Measurements from ENCODE around the gene PRLR. TPM values are rescaled to one million over a fixed set of nuclear protein-coding genes. Genes with fewer than 3 reads are reported as not detected.

The PRLR gene
- total RNA-seq, 2 experiments from 2014 or later: 0.03 TPM; not detected in 1

DNA sequence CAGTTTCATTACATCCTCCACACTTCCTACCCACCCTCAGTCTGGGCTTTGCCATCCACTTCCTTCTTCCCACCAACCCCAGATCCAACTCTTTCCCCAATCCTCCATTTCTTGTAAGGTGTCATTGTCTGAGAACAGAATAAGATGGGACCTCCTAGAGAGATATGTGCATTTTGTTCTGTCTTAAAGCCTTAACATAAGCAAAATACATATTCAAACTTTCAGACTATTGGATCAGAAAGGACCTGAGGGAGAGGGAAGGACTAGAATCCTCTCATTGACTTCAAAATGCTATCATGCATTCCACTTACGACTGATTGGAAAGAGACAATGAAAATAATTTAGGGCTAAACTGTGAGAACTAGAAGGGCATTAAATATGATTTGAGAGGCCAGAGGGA lies 225.5 kb downstream of the PRLR start:
- CTCF ChIA-PET: no interaction called here
- Mint-ChIP-seq H3K27me3 (peaks cover 60% of the 10 kb centered on the region), H3K9me3 (no peaks in the 10 kb centered on the region), H3K4me1 (ENCODE audit: low read depth) (no peaks in the 10 kb centered on the region), H3K36me3 (ENCODE audit: low read depth) (no peaks in the 10 kb centered on the region), H3K27ac (no peak overlapping the region), H3K4me3 (no peak overlapping the region)
- Histone ChIP-seq H3K36me3 (ENCODE audit: insufficient read depth, low read length) (no peaks in the 10 kb centered on the region), H3K4me1 (ENCODE audit: insufficient read depth, low read length) (no peaks in the 10 kb centered on the region), H3K27ac (ENCODE audit: low read depth in 1 of 2, low read length in 2 of 2) (no peak overlapping the region), H3K9me3 (ENCODE audit: control insufficient read depth in 1 of 2, insufficient read depth in 1 of 2, low read length in 2 of 2) (no peaks in the 10 kb centered on the region), H3K27me3 (ENCODE audit: control insufficient read depth in 1 of 2, insufficient read depth in 2 of 2, low read length in 2 of 2) (peaks cover 5 to 13% of the 10 kb centered on the region in 2 experiments), H3K4me3 (ENCODE audit: low read length) (no peak overlapping the region)
- POLR2A ChIA-PET: no interaction called here
- no peak for ATAC-seq (ENCODE audit: poor library complexity)
- DNase-seq: no peak
- intact Hi-C loops (cut with DNase I, micrococcal nuclease): loop anchor here in 1 of 2 experiments (5.0 kb wide), 2 partner anchors 482 to 517 kb away; no protein-coding TSS in a partner anchor
- TF ChIP-seq, protein P1, sequence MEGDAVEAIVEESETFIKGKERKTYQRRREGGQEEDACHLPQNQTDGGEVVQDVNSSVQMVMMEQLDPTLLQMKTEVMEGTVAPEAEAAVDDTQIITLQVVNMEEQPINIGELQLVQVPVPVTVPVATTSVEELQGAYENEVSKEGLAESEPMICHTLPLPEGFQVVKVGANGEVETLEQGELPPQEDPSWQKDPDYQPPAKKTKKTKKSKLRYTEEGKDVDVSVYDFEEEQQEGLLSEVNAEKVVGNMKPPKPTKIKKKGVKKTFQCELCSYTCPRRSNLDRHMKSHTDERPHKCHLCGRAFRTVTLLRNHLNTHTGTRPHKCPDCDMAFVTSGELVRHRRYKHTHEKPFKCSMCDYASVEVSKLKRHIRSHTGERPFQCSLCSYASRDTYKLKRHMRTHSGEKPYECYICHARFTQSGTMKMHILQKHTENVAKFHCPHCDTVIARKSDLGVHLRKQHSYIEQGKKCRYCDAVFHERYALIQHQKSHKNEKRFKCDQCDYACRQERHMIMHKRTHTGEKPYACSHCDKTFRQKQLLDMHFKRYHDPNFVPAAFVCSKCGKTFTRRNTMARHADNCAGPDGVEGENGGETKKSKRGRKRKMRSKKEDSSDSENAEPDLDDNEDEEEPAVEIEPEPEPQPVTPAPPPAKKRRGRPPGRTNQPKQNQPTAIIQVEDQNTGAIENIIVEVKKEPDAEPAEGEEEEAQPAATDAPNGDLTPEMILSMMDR (IDR thresholded peaks at IDR 0.05): no peak

DNA sequence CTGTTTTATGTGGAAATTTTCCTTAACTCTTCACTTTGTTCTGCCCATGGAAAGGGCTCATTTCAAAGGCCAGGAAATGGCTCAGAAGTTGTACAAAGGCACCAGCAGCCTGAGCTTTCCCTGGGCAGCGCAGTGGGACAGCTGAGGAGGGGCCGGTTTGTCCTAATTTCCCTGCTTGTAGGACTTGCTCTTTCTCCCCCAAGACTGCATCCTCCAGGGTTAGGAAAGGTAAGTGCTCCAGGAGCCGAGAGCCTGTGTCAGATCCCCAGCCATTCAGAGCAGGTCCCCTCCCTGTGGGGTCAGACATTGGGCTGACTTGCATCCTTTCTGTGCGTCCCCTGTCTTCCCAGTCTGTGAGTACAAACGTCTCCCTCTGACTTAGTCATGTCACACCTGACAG lies 226.1 kb downstream of the PRLR start:
- ATAC-seq (ENCODE audit: poor library complexity) (no peak), DNase-seq (no peak)
- no peaks in the 10 kb centered on the region for H3K9me3 ChIP-seq (ENCODE audit: control insufficient read depth in 1 of 2, insufficient read depth in 1 of 2, low read length in 2 of 2)
- no peak overlapping the region for H3K4me3 ChIP-seq (ENCODE audit: low read length)
- Mint-ChIP-seq H3K4me1 (ENCODE audit: low read depth) (no peaks in the 10 kb centered on the region), H3K36me3 (ENCODE audit: low read depth) (no peaks in the 10 kb centered on the region), H3K27ac (no peak overlapping the region), H3K9me3 (no peaks in the 10 kb centered on the region), H3K4me3 (no peak overlapping the region), H3K27me3 (peaks cover 58% of the 10 kb centered on the region)
- CTCF ChIA-PET: interaction anchor here (0.8 to 1.4 kb wide), 2 partner anchors 11 to 106 kb away, joined by 3 to 9 read pairs; no protein-coding TSS in a partner anchor
- TF ChIP-seq, protein P1 (IDR thresholded peaks at IDR 0.05): no peak
- intact Hi-C loops (cut with DNase I, micrococcal nuclease): loop anchor here in 1 of 2 experiments (5.0 kb wide), 2 partner anchors 482 to 517 kb away; no protein-coding TSS in a partner anchor
- H3K36me3 ChIP-seq (ENCODE audit: insufficient read depth, low read length): no peaks in the 10 kb centered on the region
- no peak overlapping the region for H3K27ac ChIP-seq (ENCODE audit: low read depth in 1 of 2, low read length in 2 of 2)
- peaks cover 5 to 12% of the 10 kb centered on the region in 2 experiments for H3K27me3 ChIP-seq (ENCODE audit: control insufficient read depth in 1 of 2, insufficient read depth in 2 of 2, low read length in 2 of 2)
- POLR2A ChIA-PET: no interaction called here
- H3K4me1 ChIP-seq (ENCODE audit: insufficient read depth, low read length): no peaks in the 10 kb centered on the region

DNA sequence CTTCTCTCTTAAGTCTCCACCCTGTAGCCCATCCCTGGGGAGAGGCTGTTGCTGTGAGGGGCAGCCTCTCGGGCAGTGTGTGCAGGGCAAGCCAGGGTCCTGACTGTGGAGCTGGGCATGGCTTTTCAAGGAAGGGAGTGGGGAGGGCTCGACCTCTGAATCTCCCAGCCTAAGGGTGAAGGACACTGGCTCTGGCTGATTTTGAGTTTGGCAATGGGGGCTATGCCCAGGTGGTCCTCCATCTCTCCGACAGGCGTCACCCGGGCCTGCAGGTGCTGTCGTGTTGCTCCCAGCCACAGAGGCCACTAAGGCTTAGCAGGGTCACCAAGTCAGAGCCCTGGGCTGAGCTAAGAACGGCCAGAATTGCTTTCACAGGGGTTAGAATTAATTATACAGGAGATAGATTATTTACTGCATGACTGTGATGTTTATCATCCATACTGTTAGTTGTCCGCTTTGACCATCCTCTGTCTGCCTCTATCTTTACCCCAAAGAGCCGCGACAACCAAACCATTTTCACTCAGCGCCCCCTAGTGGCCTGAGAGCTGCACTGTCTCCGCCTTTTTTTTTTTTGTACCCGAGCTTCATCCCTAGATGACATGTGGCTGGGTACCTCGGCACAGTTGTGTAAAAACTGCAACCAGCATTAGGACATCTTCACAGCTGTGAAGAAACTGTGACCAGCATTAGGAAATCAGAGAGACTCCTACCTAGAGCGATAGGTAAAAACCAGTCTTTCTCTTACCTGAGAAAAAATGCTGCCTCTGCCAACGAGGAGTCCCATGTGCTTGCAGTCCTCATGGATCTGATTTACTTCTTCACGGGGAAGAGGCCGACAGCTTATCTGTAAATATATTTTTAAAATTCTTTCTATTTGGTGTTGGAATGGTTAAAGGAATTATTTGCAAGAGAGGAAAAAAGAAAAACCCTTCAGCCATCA lies 227.0 kb downstream of the PRLR start:
- H3K4me1 ChIP-seq (ENCODE audit: insufficient read depth, low read length): no peaks in the 10 kb centered on the region
- intact Hi-C loops (cut with DNase I, micrococcal nuclease): loop anchor here in 1 of 2 experiments (5.0 kb wide), 2 partner anchors 481 to 516 kb away; no protein-coding TSS in a partner anchor
- DNase-seq: peak in 13 of 14 experiments; percentile 19 to 63 (median 29)
- no peaks in the 10 kb centered on the region for H3K36me3 Mint-ChIP-seq (ENCODE audit: low read depth)
- H3K4me3 Mint-ChIP-seq: no peak overlapping the region
- TF ChIP-seq, protein P1 (IDR thresholded peaks at IDR 0.05): peak; percentile 75
- no peak for ATAC-seq (ENCODE audit: poor library complexity)
- ChIA-PET POLR2A (no interaction called here), CTCF (interaction anchor here (0.8 to 1.4 kb wide), 2 partner anchors 10 to 105 kb away, joined by 3 to 9 read pairs; no protein-coding TSS in a partner anchor)
- H3K27me3 ChIP-seq (ENCODE audit: control insufficient read depth in 1 of 2, insufficient read depth in 2 of 2, low read length in 2 of 2): peaks cover 5 to 12% of the 10 kb centered on the region in 2 experiments
- no peak overlapping the region for H3K4me3 ChIP-seq (ENCODE audit: low read length)
- no peaks in the 10 kb centered on the region for H3K9me3 Mint-ChIP-seq
- no peak overlapping the region for H3K27ac ChIP-seq (ENCODE audit: low read depth in 1 of 2, low read length in 2 of 2)
- no peak overlapping the region for H3K27ac Mint-ChIP-seq
- H3K4me1 Mint-ChIP-seq (ENCODE audit: low read depth): no peaks in the 10 kb centered on the region
- no peaks in the 10 kb centered on the region for H3K9me3 ChIP-seq (ENCODE audit: control insufficient read depth in 1 of 2, insufficient read depth in 1 of 2, low read length in 2 of 2)
- H3K36me3 ChIP-seq (ENCODE audit: insufficient read depth, low read length): no peaks in the 10 kb centered on the region
- peaks cover 60% of the 10 kb centered on the region for H3K27me3 Mint-ChIP-seq
